Breast epithelium (tissue), 3 donors: Measurements from ENCODE around the gene MELTF.

ENCODE experiments used
- POLR2A ChIP-seq: fragments of 450-650 bp; IDR thresholded peaks from one replicate; pipeline ENCODE4 v1.6.1; 2016; ENCODE audit warnings: antibody characterized with exemption, mild to moderate bottlenecking, moderate library complexity
- POLR2AphosphoS5 ChIP-seq, 3 donors: sonication (generic); formaldehyde crosslinking; IDR thresholded peaks; one replicate each; pipeline ENCODE4 v1.6.1; 2017; ENCODE audit warnings: antibody characterized with exemption in 3 of 3
- TF ChIP-seq, protein P1 (sequence below), 3 donors: fragments of 450-650 bp; IDR thresholded peaks; one replicate each; pipeline ENCODE4 v1.5.1; 2016 to 2017; ENCODE audit warnings: antibody characterized with exemption in 3 of 3, mild to moderate bottlenecking in 3 of 3, moderate library complexity in 3 of 3

DNA sequence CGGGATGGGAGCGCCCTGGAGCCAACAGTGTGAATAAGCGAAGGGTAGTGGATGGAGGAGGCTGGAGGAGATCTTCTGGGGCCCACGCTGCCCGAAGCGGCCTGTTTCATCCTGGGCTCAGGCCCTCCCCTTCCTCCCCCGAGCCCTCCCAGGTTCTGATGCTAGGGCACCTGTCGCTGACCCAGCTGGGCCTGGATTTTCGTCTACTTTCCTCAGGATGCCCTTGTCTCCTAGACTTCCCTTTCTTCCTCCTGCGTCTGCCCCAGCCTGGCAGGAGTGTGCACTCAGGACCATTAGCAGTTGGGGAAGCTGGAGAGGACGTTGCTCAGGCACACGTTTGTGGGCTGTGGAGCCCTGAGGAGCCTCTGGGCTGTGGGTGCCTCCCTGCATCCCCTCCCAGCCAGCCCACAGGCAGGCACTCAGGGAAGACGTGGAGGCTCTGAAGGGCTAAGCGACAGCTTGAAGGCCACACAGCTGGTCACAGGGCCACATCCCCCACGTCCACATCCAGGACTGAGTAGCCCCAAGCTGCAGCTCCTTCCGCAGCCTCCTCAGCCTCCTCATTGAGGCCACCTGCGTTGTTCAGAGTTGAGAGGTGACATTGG, 37.1 kb downstream of the MELTF start:
- TF ChIP-seq POLR2A (no peak), POLR2AphosphoS5 (IDR thresholded peaks at IDR 0.05) (no peak)
- TF ChIP-seq, protein P1, sequence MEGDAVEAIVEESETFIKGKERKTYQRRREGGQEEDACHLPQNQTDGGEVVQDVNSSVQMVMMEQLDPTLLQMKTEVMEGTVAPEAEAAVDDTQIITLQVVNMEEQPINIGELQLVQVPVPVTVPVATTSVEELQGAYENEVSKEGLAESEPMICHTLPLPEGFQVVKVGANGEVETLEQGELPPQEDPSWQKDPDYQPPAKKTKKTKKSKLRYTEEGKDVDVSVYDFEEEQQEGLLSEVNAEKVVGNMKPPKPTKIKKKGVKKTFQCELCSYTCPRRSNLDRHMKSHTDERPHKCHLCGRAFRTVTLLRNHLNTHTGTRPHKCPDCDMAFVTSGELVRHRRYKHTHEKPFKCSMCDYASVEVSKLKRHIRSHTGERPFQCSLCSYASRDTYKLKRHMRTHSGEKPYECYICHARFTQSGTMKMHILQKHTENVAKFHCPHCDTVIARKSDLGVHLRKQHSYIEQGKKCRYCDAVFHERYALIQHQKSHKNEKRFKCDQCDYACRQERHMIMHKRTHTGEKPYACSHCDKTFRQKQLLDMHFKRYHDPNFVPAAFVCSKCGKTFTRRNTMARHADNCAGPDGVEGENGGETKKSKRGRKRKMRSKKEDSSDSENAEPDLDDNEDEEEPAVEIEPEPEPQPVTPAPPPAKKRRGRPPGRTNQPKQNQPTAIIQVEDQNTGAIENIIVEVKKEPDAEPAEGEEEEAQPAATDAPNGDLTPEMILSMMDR (IDR thresholded peaks at IDR 0.05), result no peak
